HG02970 (cell line): ENCODE data around the gene NKPD1.

Experiments
- ATAC-seq: cut with Tn5 transposase; IDR thresholded peaks from one replicate; pipeline ENCODE4 v1.9.1; 2021; ENCODE audit warnings: mild to moderate bottlenecking, moderate library complexity, moderate number of reproducible peaks; ENCODE audit not compliant: unreplicated experiment, low FRiP score

NKPD1 gene

DNA sequence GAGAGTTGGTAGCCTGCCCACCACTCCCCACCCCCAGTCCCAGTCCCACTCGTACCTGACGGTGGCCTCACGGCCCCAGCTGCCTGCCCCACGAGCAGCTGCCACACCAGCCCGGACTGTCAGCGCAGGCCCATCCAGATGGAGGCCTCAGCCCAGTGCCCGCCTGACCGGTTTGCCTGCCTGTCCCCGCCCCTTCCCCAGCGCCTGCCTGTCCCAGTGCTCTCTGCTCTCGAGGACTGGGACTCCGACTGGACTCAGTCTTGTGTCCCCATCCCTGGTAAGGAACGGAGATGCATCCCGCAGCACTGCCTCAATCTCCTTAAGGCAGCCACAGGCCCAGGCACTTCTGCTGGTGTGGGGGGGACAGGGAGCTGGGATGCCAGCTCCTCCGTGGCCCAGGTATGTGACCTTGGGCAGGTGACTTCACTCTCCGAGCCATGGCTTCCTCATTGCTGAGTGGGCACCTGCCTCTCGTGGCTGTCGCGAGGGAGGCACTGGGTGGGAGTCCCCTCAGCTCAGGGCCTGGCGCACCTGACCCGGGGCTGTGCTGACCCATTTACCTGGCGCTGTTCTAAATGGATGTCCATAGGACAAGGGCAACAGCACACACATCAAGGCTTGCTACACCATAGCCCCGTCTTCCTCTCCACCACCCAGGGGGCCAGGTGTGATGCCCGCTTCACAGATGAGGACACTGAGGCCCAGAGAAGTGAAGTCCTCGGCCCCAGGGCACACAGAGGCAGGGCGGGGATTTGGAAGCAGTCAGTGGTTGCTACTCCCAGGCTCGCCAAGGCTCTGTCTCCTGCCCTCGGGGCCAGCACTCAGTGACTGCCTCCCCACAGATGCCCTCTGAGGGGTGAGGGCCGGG, at the start of gene NKPD1:
NKPD1 (minus strand) TSS at position 113 of the 868 bp plus-strand sequence. CDS start 832 bp downstream, outside the sequence.
- ATAC-seq, result no peak

DNA sequence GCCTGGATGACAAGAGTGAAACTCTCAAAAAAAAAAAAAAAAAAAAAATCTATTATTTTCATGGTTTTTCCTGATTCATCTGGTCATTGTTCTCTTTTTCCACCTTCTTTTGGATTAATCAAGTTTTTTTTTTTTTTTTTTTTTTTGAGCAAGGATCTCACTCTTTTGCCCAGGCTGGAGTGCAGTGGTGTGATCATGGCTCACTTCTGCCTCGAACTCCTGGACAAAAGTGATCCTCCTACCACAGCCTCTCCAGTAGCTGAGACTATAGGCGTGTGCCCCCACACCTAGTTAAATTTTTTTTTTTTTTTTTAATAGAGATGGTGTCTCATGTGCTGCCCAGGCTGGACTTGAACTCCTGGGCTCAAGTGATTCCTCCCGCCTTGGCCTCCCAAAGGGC, 45.5 kb upstream of the NKPD1 start:
- no peak for ATAC-seq

GRCh38 chr19:45205810-45206209, 45.0 kb upstream of the NKPD1 start:
- no peak for ATAC-seq

DNA sequence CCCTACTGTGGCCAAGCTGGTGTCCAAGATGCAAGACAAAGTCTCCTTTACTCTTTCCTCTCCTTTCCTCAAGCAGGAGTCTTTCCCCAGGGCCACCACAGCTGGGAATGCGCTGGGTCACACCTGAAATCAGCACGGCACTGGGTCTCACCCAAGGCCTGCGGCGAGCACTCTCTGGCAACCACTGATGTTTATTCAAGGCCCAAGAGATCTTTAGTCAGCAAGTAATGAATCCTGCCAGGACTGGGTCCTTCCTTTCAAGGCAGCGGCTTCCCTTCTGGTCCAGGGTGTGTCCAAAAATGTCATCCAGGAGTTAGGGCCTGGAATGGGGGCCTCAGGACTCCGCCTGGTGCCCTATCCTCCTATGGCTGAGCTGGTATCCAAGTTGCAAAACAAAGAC, 41.9 kb upstream of the NKPD1 start:
- no peak for ATAC-seq

DNA sequence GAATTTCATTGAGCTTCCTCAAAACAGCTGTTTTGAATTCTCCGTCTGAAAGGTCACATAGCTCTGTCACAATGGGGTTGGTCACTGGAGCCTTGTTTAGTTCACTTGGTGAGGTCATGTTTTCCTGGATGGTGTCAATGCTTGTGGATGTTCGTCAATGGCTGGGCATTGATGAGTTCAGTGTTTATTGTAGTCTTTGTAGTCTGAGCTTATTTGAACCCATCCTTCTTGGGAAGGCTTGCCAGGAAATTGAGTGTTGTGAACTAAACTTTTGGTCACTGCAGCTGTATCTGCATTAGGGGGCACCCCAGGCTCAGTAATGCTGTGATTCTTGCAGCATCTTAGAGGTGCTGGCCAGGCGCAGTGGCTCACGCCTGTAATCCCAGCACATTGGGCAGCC, 39.8 kb upstream of the NKPD1 start:
- ATAC-seq, result no peak

DNA sequence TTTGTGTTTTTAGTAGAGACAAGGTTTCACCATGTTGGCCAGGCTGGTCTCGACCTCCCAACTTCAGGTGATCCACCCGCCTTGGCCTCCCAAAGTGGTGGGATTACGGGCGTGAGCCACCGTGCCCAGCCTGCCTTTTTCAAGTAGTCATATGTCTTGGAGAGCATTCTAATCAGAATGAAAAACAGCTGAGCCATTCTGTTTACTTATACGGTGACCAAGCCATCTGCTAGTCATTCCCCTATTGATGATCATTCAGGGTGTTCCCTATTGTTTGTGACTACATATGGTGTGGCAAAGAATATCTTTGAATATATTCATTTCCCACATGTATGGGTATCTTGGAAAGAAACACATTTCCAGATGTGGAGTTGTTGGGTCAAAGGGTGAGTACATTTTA, 35.0 kb upstream of the NKPD1 start:
- no peak for ATAC-seq

GRCh38 chr19:45191375-45191774, 30.6 kb upstream of the NKPD1 start:
- ATAC-seq, result no peak

DNA sequence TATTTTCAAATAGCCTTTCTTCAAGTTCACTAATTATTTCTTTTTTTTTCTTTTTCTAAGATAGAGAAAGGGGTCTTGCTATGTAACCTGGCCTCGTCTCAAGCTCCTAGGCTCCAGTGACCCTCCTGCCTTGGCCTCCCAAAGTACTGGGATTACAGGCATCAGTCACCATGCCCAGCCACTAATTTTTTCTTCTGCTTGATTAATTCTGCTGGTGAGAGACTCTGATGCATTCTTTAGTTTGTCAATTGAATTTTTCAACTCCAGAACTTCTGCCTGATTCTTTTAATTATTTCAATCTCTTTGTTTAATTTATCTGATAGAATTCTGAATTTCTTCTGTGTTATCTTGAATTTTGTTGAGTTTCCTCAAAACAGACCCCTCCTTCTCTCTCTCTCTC, 29.2 kb upstream of the NKPD1 start:
- no peak for ATAC-seq

DNA sequence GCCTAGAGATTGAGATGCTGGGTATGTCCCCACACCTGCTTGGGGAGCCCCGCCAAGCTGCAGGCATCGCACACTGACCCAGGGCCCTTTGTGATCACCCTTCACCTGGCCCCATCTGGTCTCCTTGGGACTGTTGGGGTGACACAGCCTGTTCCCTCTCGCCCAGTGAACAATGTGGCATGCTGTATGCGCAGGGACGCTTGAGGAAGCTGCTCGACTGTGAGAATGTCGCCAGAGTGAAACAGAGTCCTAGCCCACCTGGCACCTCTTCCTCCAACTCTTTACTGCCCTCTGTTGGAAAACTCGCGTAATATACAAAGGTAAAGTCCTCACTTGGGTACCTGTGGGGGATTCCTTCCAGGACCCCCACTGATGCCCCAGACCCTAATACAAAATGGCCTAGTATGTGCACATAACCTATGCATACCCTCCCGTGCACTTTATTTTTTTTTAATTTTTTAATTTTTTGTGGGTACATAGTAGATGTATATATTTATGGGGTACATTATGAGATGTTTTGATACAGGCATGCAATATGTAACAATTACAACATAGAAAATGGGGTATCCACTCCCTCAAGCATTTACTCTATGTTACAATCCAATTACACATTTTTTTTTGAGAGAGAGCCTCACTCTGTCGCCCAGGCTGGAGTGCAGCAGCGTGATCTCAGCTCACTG, 26.8 kb upstream of the NKPD1 start:
- no peak for ATAC-seq

GRCh38 chr19:45186509-45187334, 25.9 kb upstream of the NKPD1 start:
- ATAC-seq, result no peak

- ATAC-seq, result no peak
These were observed 23.3 kb upstream of the NKPD1 start for GRCh38 chr19:45184115-45184514.

DNA sequence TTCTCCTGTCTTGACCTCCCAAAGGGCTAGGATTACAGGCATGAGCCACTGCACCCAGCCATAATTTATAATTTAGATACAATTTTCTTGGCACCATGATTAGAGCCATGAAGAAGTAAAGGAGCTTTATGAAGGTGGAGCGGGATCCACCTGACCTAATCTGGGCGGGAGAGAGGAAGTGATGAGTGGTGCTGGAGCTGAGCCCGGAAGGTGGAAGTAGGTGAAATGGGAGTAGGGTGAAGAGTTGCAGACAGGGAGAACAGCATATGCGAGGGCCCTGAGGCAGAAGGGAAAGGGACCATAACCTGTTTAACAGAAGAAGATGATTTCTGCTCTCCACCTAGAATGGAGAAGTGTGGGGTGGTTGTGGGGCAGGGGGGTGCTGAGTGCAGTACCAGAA, 22.0 kb upstream of the NKPD1 start:
- ATAC-seq, result no peak

DNA sequence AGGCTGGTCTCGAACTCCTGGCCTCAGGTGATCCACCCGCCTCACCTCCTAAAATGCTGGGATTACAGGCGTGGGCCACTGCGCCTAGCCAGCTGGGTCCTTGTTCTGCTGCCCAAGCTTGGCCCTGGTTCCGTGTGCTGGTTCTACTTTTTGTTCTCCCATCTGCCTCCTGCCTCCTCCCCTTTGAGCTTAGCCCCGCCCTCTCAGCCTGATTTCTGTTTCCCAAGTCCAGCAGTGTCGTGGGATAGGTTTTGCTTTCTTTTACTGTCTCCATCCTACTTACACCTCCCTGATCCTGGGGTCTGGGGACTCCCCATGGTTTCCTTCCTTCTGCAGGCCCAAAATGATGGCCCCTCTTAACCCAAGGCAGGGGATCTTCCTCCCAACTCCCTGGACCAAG, 20.2 kb upstream of the NKPD1 start:
- ATAC-seq, result no peak

GRCh38 chr19:45179892-45180370, 19.1 kb upstream of the NKPD1 start:
- no peak for ATAC-seq

- no peak for ATAC-seq
These were observed 18.5 kb upstream of the NKPD1 start for GRCh38 chr19:45179072-45179891.

DNA sequence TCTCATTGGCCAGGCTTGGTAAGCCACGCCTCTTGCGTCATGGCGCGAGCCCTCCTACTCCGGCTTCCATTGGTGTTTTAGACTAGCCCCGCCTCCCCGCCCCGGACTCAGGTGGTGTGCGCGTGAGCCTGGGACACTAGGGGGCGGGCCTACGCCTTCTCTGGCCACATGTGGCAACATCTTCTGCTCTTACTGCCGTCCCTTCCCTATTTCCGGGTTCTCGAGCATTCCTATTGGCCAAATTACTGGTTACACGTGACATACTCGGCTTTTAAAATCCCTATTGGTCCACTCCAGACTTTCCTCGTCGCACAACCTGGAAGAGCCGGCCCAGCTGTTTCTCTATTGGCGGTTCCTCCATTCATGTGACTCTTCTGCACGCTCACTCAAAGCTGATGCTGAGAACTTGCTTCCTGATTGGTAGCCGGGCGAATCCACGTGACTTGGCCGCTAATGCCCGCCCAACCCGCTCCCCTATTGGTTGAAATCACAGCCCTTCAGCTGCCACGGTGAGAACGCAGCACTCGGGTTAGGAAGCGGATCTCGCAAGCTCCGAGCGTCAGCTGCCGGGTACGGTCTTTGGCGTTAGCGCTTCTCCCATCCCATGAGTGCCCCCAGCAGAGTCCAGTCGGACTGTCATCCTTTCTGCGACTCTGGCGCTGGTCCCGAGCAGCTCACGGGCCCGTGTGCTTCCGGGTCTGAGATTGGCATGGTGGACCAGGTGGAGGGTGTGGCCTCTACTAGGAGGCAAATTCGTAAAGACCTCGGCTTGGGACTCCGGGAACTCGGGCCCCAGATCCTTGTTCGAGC, 17.7 kb upstream of the NKPD1 start, which contains the start of gene BLOC1S3:
BLOC1S3 (plus strand) TSS at position 523 of the 810 bp plus-strand sequence. CDS start 513 bp downstream, outside the sequence.
- ATAC-seq, result peak; percentile 80

GRCh38 chr19:45177817-45178261, 17.1 kb upstream of the NKPD1 start, which contains the start of gene TRAPPC6A:
TSS of gene TRAPPC6A (minus strand) at chr19:45178237. CDS start at chr19:45178218, 19 bp downstream.
- no peak for ATAC-seq

GRCh38 chr19:45175515-45176345, 14.9 kb upstream of the NKPD1 start:
- ATAC-seq, result no peak
